Stimulated activated CD8-positive, alpha-beta memory T cell treated with anti-CD3 and anti-CD28 coated beads, Interleukin-4, amount 100 ng/mL, for 4 hours (primary cell): ENCODE data around the gene CDH24.
A peak's percentile ranks its signal among the peaks of the same experiment; 100 is the strongest.

ENCODE experiments used
- DNase-seq, 2 donors: peaks; one replicate each; pipeline ENCODE4 v3.0.0-alpha.2; 2020; ENCODE audit warnings: low read depth in 2 of 2, low spot score in 1 of 2

The CDH24 gene

GRCh38 chr14:23090254-23090636 lies 32.9 kb upstream of the CDH24 start:
- no peak for DNase-seq

- no peak for DNase-seq
These were observed 32.4 kb upstream of the CDH24 start for GRCh38 chr14:23089498-23090253.

GRCh38 chr14:23086565-23086964 lies 29.2 kb upstream of the CDH24 start:
- no peak for DNase-seq

GRCh38 chr14:23085458-23085857 lies 28.1 kb upstream of the CDH24 start:
- DNase-seq: no peak

- no peak for DNase-seq
These were observed 23.2 kb upstream of the CDH24 start for GRCh38 chr14:23080474-23080873.

GRCh38 chr14:23079716-23080115 lies 22.4 kb upstream of the CDH24 start:
- DNase-seq: no peak

GRCh38 chr14:23078692-23079116 lies 21.4 kb upstream of the CDH24 start:
- no peak for DNase-seq

GRCh38 chr14:23077962-23078361 lies 20.6 kb upstream of the CDH24 start:
- no peak for DNase-seq

- DNase-seq: no peak
These were observed 19.6 kb upstream of the CDH24 start for GRCh38 chr14:23076785-23077408.

GRCh38 chr14:23074906-23075305 lies 17.6 kb upstream of the CDH24 start:
- no peak for DNase-seq

GRCh38 chr14:23071921-23072539 lies 14.7 kb upstream of the CDH24 start:
- no peak for DNase-seq

- DNase-seq: peak; percentile 38 to 53
These were observed 14.1 kb upstream of the CDH24 start for GRCh38 chr14:23071244-23071920.

- DNase-seq: no peak
These were observed 13.2 kb upstream of the CDH24 start for GRCh38 chr14:23070262-23071129.

- DNase-seq: no peak
These were observed 12.1 kb upstream of the CDH24 start for GRCh38 chr14:23069413-23069806.

GRCh38 chr14:23068789-23069412 lies 11.6 kb upstream of the CDH24 start:
- peak; percentile 33 to 34 for DNase-seq

- DNase-seq: no peak
These were observed 10.8 kb upstream of the CDH24 start for GRCh38 chr14:23067847-23068788.

GRCh38 chr14:23066855-23067744 lies 9.8 kb upstream of the CDH24 start:
- no peak for DNase-seq

- no peak for DNase-seq
These were observed 9.0 kb upstream of the CDH24 start for GRCh38 chr14:23066368-23066767.
